ENCODE data around the gene GALNT17. TPM values are rescaled to one million over a fixed set of nuclear protein-coding genes. Genes with fewer than 3 reads are reported as not detected.

Gene GALNT17
- total RNA-seq, 4 donors from 2014 or later = 66.0 to 97.9 (median 76.0) TPM

GRCh38 chr7:71555758-71556157 lies 423.8 kb downstream of the GALNT17 start:
- Histone ChIP-seq H3K27ac (no peak overlapping the region), H3K4me3 (no peak overlapping the region), H3K4me1 (no peaks in the 10 kb centered on the region), H3K27me3 (no peaks in the 10 kb centered on the region), H3K9me3 (no peaks in the 10 kb centered on the region), H3K36me3 (no peaks in the 10 kb centered on the region)
- TF ChIP-seq, protein P1, sequence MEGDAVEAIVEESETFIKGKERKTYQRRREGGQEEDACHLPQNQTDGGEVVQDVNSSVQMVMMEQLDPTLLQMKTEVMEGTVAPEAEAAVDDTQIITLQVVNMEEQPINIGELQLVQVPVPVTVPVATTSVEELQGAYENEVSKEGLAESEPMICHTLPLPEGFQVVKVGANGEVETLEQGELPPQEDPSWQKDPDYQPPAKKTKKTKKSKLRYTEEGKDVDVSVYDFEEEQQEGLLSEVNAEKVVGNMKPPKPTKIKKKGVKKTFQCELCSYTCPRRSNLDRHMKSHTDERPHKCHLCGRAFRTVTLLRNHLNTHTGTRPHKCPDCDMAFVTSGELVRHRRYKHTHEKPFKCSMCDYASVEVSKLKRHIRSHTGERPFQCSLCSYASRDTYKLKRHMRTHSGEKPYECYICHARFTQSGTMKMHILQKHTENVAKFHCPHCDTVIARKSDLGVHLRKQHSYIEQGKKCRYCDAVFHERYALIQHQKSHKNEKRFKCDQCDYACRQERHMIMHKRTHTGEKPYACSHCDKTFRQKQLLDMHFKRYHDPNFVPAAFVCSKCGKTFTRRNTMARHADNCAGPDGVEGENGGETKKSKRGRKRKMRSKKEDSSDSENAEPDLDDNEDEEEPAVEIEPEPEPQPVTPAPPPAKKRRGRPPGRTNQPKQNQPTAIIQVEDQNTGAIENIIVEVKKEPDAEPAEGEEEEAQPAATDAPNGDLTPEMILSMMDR (IDR thresholded peaks at IDR 0.05) = no peak
- TF ChIP-seq EP300 (IDR thresholded peaks at IDR 0.05) (no peak), POLR2A (IDR thresholded peaks at IDR 0.05) (no peak)
- DNase-seq (ENCODE audit: low spot score in 2 of 2) = no peak
- WGBS, 2 donors = 93% methylated on average over 8 of the region's 8 CpGs

- Histone ChIP-seq H3K36me3 (no peaks in the 10 kb centered on the region), H3K4me3 (no peak overlapping the region), H3K27me3 (no peaks in the 10 kb centered on the region), H3K27ac (no peak overlapping the region), H3K4me1 (no peaks in the 10 kb centered on the region), H3K9me3 (no peaks in the 10 kb centered on the region)
- TF ChIP-seq, protein P1 (IDR thresholded peaks at IDR 0.05) = no peak
- TF ChIP-seq POLR2A (IDR thresholded peaks at IDR 0.05) (no peak), EP300 (IDR thresholded peaks at IDR 0.05) (no peak)
- DNase-seq (ENCODE audit: low spot score in 2 of 2) = no peak
- WGBS, 2 donors = 47 to 48% methylated on average over 6 of the region's 6 CpGs
These were observed 427.1 kb downstream of the GALNT17 start for GRCh38 chr7:71558806-71559613.

DNA sequence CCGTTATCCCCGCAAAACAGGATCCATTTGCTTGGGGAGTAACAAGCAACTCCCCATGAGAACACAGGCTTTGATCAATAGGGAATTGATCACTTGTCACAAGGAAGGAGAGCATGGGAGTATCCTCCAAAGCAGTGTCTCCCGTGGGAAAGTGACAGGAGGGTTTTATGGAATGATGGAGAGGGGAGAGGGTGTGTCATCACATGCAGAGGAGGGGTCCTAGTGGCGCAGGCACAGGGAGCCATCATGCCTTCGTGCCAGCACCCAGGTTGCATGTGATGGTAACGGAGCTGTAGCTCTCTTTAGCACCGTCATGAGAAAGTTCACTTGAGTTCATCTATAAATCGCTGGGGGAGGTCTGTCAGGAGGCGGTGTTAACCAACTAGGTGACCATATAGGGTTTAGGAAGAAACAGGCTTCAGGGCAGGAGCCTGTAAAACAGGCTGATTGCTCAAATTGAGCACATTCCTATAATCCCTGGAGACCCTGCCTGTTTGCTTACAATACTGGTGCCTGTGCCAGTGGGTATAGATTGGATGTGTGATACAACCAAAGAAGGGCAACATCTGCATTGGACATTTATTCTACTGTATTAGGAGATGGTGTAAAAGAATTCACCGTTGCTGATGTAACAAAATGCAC lies 428.5 kb downstream of the GALNT17 start:
- WGBS, 2 donors = 76 to 82% methylated on average over 10 of the region's 10 CpGs
- H3K4me1 ChIP-seq = no peaks in the 10 kb centered on the region
- DNase-seq (ENCODE audit: low spot score in 2 of 2) = no peak
- H3K27ac ChIP-seq = no peak overlapping the region
- TF ChIP-seq POLR2A (IDR thresholded peaks at IDR 0.05) (no peak), EP300 (IDR thresholded peaks at IDR 0.05) (no peak)
- TF ChIP-seq, protein P1 (IDR thresholded peaks at IDR 0.05) = no peak
- no peaks in the 10 kb centered on the region for H3K27me3 ChIP-seq
- H3K4me3 ChIP-seq = no peak overlapping the region
- no peaks in the 10 kb centered on the region for H3K9me3 ChIP-seq
- no peaks in the 10 kb centered on the region for H3K36me3 ChIP-seq

DNA sequence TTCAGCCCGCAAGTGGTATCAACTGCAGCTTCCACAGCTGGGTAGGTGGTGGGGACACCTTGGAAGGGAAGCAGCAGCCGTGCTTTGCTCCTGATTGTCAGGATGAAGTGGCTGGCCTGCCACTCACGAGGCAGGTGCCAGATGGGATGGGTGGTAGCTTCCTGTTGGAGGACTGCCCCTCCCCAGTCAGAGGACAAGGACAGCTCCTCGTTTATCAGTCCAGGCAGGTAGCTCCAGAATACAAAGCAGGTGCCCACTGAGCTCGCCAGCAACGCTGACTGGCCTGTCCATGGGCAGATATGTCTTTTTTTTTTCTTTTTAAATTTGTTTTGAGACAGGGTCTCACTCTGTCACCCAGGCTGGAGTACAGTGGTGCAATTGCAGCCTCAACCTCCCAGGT lies 431.3 kb downstream of the GALNT17 start:
- no peak for DNase-seq (ENCODE audit: low spot score in 2 of 2)
- H3K4me1 ChIP-seq = no peaks in the 10 kb centered on the region
- TF ChIP-seq EP300 (IDR thresholded peaks at IDR 0.05) (no peak), POLR2A (IDR thresholded peaks at IDR 0.05) (no peak)
- TF ChIP-seq, protein P1 (IDR thresholded peaks at IDR 0.05) = no peak
- 80 to 84% methylated on average over 6 of the region's 6 CpGs for WGBS, 2 donors
- no peak overlapping the region for H3K27ac ChIP-seq
- H3K9me3 ChIP-seq = no peaks in the 10 kb centered on the region
- no peaks in the 10 kb centered on the region for H3K27me3 ChIP-seq
- H3K36me3 ChIP-seq = no peaks in the 10 kb centered on the region
- H3K4me3 ChIP-seq = no peak overlapping the region

DNA sequence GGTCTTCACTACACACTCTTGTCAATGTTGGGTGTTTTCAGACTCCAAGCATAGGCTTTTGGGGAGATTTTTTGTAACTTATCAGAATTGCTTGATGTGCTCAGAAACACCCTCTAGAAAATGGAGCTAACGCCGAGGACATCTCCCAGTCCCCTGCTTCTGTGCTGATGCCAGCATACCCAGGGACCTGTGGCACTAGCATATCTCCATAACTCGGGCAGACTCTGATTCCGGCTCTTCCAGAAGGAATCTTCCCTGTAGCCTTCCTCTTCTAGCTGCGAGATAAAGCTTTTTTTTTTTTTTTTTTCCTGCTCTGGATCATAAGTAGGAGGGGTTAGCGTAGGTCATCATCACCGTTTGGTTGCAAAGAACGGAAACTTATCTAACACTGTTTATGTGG lies 434.4 kb downstream of the GALNT17 start:
- Histone ChIP-seq H3K27me3 (no peaks in the 10 kb centered on the region), H3K4me3 (no peak overlapping the region), H3K27ac (no peak overlapping the region), H3K4me1 (no peaks in the 10 kb centered on the region), H3K36me3 (peaks cover 0 to 2% (median 0%) of the 10 kb centered on the region in 3 donors), H3K9me3 (no peaks in the 10 kb centered on the region)
- no peak for DNase-seq (ENCODE audit: low spot score in 2 of 2)
- 77 to 81% methylated on average over 8 of the region's 8 CpGs for WGBS, 2 donors
- TF ChIP-seq POLR2A (IDR thresholded peaks at IDR 0.05) = no peak
- TF ChIP-seq, protein P1 (IDR thresholded peaks at IDR 0.05) = no peak
- TF ChIP-seq EP300 (IDR thresholded peaks at IDR 0.05) = no peak
